Colonic mucosa (tissue), 4 donors: ENCODE measurements around the gene GCK. TPM values are rescaled to one million over a fixed set of nuclear protein-coding genes. Genes with fewer than 3 reads are reported as not detected.

Experiments used
- DNase-seq: peaks from one replicate; pipeline ENCODE4 v3.0.0-alpha.2; 2020
- H3K27ac ChIP-seq: fragments of 200-600 bp; one replicate; pipeline ENCODE4 v1.8.0; 2021
- H3K27me3 ChIP-seq: fragments of 200-600 bp; one replicate; pipeline ENCODE4 v1.8.0; 2021
- H3K36me3 ChIP-seq: fragments of 200-600 bp; one replicate; pipeline ENCODE4 v1.8.0; 2021
- H3K4me1 ChIP-seq: fragments of 200-600 bp; one replicate; pipeline ENCODE4 v1.8.0; 2021; ENCODE audit warnings: mild to moderate bottlenecking
- H3K4me3 ChIP-seq: fragments of 200-600 bp; one replicate; pipeline ENCODE4 v1.8.0; 2021
- H3K9ac ChIP-seq, 2 donors: one replicate each; pipeline ENCODE4 v1.7.0; 2013; ENCODE audit warnings: control low read depth in 2 of 2, low read depth in 2 of 2, low read length in 2 of 2
- H3K9me3 ChIP-seq: fragments of 200-600 bp; one replicate; pipeline ENCODE4 v1.8.0; 2021
- CTCF ChIP-seq: fragments of 200-600 bp; IDR thresholded peaks from one replicate; pipeline ENCODE4 v1.8.0; 2022; ENCODE audit warnings: antibody characterized with exemption, mild to moderate bottlenecking
- intact Hi-C: fragments of 100-400 bp; cut with DNase I; formaldehyde crosslinking; loops from one replicate; pipeline ENCODE4 v1.14.1; 2022
- total RNA-seq, 2 donors: library from RNA; stranded (reverse); fragmentation: NEBNext Ultra II Directional in 1 of 2; extraction: Animal tissue kit (Norgen Biotek cat#: 25700) in 1 of 2; gene quantifications; one replicate each; pipeline ENCODE4 v1.2.1, GENCODE V29; 2021
- donor health status: healthy.
- donor health status: DM: no; HTN: no; CAD: no.
- donor health status: DM: no; HTN: no; CAD: no.

GCK gene
- total RNA-seq, 2 donors from 2014 or later = 0.17 to 0.19 TPM

- Histone ChIP-seq H3K4me3 (no peak overlapping the region), H3K9me3 (no peaks in the 10 kb centered on the region), H3K27ac (no peak overlapping the region), H3K27me3 (no peaks in the 10 kb centered on the region), H3K9ac (no peak overlapping the region), H3K36me3 (no peaks in the 10 kb centered on the region), H3K4me1 (no peaks in the 10 kb centered on the region)
- TF ChIP-seq CTCF = no peak
- DNase-seq = no peak
- intact Hi-C loops = no loop called here
These were observed 78.3 kb downstream of the GCK start for GRCh38 chr7:44110719-44111635.

DNA sequence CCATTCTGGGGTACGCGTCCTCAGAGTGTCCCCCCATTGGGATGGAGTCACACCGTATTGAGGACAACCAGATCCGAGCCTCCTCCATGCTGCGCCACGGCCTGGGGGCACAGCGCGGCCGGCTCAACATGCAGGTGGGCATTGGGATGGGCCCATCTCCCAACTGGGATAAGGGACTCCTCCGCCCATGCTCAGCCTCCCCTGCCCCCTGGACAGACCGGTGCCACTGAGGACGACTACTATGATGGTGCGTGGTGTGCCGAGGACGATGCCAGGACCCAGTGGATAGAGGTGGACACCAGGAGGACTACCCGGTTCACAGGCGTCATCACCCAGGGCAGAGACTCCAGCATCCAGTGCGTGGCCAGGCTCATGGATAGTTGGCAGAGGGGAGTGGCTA, 79.2 kb downstream of the GCK start:
- Histone ChIP-seq H3K9ac (no peak overlapping the region), H3K27me3 (peaks cover 2% of the 10 kb centered on the region), H3K4me3 (no peak overlapping the region), H3K9me3 (no peaks in the 10 kb centered on the region), H3K36me3 (no peaks in the 10 kb centered on the region), H3K4me1 (no peaks in the 10 kb centered on the region), H3K27ac (no peak overlapping the region)
- no peak for DNase-seq
- TF ChIP-seq CTCF = no peak
- intact Hi-C loops = no loop called here

GRCh38 chr7:44108768-44109750, 80.2 kb downstream of the GCK start:
- Histone ChIP-seq H3K4me1 (no peaks in the 10 kb centered on the region), H3K9me3 (no peaks in the 10 kb centered on the region), H3K4me3 (no peak overlapping the region), H3K27me3 (peaks cover 7% of the 10 kb centered on the region), H3K36me3 (no peaks in the 10 kb centered on the region), H3K27ac (no peak overlapping the region), H3K9ac (no peak overlapping the region)
- intact Hi-C loops = no loop called here
- DNase-seq = no peak
- no peak for TF ChIP-seq CTCF

DNA sequence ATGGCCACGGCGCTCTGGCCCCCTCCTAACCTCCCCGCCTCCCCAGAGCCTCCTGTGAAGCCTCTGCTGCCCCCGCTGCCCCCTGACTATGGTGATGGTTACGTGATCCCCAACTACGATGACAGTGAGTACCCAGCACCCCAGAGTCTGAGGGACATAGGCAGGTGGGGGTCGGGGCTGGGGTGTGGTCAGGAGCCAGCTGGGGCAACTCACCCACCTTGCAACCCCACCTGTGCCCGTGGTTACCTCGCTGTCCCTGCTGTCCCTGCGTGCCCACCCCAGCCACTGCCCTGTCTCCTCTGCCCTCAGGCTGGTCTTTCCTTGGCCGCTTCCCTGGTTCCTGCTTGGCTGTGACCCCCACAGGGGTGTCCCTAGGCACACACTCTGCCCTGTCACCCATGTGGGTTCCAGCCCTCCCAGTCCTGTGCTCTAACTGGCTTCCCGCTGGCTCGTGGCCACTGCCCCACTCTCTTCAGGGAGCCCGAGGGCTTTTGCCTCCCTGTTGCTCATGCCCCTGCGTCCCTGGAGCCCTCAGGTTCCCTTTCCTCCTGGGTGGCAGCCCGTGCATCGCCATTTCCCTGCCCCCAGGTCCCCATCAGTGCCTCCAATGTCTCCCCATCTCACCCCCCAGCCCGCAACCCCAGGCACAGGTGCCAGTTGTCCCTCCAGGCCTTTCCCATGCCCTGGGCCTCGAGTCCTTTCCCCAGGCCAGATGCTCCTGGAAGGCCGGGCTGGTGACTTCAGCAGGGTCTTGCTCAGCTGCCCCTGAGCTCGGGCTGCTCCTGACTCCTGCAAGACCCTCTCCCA, 81.1 kb downstream of the GCK start:
- Histone ChIP-seq H3K9ac (no peak overlapping the region), H3K4me1 (no peaks in the 10 kb centered on the region), H3K4me3 (no peak overlapping the region), H3K36me3 (no peaks in the 10 kb centered on the region), H3K27me3 (peaks cover 11% of the 10 kb centered on the region), H3K27ac (no peak overlapping the region), H3K9me3 (no peaks in the 10 kb centered on the region)
- DNase-seq = no peak
- TF ChIP-seq CTCF = no peak
- intact Hi-C loops = no loop called here
